ENCODE results near the gene RGSL1. TPM values are rescaled to one million over a fixed set of nuclear protein-coding genes. Genes with fewer than 3 reads are reported as not detected.
A peak's percentile ranks its signal among the peaks of the same experiment; 100 is the strongest.

The RGSL1 gene
- total RNA-seq: not detected
- long read RNA-seq: 0 reads

DNA sequence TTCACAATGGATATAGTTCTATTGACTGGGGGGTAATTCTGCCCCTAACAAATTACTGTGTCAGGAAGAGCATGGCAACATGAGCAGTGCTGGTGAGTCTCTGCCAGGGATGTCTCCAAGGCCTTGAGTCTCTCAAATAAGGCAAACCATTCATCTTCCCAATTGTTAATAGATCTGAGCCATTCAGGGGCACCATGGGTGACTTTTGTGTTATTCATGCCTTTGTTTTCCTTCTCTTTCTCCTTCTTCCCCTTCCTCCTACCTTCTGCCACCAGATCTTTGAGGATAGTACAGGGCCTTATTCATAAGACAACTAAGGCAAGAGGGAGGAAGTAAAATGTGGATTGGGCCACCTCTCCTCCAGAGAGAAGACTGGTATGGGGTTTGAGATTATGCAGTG lies at the start of gene RGSL1:
TSS of gene RGSL1 (plus strand) at position 60 of the 400 bp plus-strand sequence. CDS start at position 80, 20 bp downstream.
- intact Hi-C loops (cut with DNase I): no loop called here
- DNase-seq (no peak), ATAC-seq (no peak)

- intact Hi-C loops (cut with DNase I): no loop called here
- DNase-seq (no peak), ATAC-seq (no peak)
These were observed 49.4 kb upstream of the RGSL1 start, which contains the start of gene TEDDM1 for GRCh38 chr1:182400567-182400966. TSS of gene TEDDM1 (minus strand) at chr1:182400667. CDS start at chr1:182400485, 182 bp downstream.

DNA sequence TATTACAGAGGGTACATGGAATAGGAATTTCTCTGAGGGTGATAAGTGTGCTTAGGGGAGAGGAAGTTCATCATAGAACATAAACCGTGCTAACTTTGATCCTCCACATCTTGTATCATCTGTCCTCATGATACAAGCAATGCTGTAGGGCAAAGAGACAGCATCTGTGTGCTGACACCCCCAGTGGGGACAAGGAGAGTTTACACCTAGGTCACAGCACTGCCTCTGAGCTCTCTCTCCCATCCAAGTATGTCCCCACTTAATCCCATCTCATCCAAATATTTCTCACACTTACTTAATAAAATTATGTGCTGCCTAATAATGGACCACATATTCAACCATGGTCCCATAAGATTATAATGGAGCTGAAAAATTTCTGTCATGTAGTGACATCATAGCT lies 45.2 kb upstream of the RGSL1 start:
- DNase-seq (no peak), ATAC-seq (no peak)
- intact Hi-C loops (cut with DNase I): no loop called here

DNA sequence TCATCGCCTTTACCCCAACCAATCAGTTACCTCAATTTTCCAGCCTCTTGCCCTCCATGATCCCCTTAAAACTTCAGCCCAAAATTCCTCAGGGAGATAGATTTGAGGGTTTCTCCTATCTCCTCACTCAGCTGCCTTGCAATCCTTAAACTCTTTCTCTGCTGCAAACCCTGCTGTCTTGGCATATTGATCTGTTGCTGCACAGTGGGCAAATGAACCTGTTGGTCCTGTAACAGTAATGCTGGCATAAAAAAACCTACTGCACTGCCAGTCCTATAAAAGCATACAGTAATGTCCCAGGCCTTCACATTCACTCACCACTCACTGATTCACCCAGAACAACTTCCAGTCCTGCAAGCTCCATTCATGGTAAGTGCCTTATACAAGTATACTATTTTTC lies 44.4 kb upstream of the RGSL1 start:
- intact Hi-C loops (cut with DNase I): no loop called here
- DNase-seq (no peak), ATAC-seq (no peak)

- ATAC-seq: no peak
- no peak for DNase-seq
- intact Hi-C loops (cut with DNase I): no loop called here
These were observed 43.9 kb upstream of the RGSL1 start for GRCh38 chr1:182406012-182406411.

- ATAC-seq (no peak), DNase-seq (no peak)
- intact Hi-C loops (cut with DNase I): no loop called here
These were observed 42.2 kb upstream of the RGSL1 start for GRCh38 chr1:182407724-182408123.

- ATAC-seq (no peak), DNase-seq (no peak)
- intact Hi-C loops (cut with DNase I): no loop called here
These were observed 41.4 kb upstream of the RGSL1 start for GRCh38 chr1:182408435-182409075.

- ATAC-seq (no peak), DNase-seq (no peak)
These were observed 39.8 kb upstream of the RGSL1 start for GRCh38 chr1:182410138-182410537.

DNA sequence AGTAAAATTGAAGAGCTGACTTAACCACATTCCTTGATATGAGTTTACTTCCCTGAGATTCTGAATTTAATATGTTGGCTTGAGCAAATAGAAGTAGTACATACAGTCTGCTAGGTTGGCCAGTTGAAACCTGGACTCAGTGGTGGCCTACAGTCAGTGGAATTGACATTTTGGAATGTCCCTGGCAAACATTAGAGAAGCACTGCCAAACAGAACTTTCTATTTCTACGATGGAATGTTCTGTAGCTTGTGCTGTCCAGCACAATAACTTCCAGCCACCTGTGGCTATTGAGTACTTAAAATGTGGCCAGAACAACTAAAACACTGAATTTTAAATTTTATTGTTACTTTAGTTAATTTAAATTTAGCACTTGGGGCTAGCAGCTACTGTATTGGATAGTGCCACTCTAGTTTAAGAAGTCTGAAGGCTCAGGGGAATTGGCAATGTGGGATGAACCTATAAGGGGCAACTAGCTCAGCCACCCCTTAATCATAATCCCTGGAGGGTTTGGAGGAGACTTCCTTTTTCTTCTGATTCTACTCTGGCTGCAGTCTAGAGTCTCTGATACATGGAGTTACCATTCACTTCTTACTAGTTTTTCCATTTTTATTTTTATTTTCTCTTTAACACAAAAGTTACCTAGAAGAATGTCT lies 39.2 kb upstream of the RGSL1 start:
- DNase-seq: no peak
- peak; percentile 57 to 91 for ATAC-seq
- intact Hi-C loops (cut with DNase I): no loop called here

More at GRCh38 chr1:182410138-182410537, 39.8 kb upstream of the RGSL1 start:
- intact Hi-C loops (cut with DNase I): no loop called here

DNA sequence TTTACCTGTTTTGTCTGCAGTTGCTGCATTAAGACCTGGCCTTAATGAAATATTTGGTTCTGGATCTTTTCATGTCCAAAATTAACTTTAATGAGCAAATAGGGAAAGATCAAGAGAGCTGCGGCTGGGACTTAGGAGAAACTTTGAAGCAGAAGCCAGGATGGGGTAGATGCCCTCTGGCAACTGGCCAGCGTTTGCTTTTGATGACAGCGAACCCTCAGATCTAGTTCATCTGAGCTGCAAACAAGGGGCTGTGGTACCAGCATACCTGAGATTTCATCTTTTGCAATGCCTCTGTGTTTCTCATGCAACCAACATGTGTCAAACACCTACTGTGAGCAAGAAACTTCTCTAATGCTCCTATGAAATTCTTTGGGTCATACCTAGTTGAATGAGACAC lies 36.5 kb upstream of the RGSL1 start:
- no peak for ATAC-seq
- intact Hi-C loops (cut with DNase I): no loop called here
- DNase-seq: no peak

GRCh38 chr1:182413969-182414368 lies 36.0 kb upstream of the RGSL1 start:
- intact Hi-C loops (cut with DNase I): no loop called here
- ATAC-seq (no peak), DNase-seq (no peak)

GRCh38 chr1:182415789-182416188 lies 34.2 kb upstream of the RGSL1 start:
- intact Hi-C loops (cut with DNase I): no loop called here
- DNase-seq (no peak), ATAC-seq (no peak)

DNA sequence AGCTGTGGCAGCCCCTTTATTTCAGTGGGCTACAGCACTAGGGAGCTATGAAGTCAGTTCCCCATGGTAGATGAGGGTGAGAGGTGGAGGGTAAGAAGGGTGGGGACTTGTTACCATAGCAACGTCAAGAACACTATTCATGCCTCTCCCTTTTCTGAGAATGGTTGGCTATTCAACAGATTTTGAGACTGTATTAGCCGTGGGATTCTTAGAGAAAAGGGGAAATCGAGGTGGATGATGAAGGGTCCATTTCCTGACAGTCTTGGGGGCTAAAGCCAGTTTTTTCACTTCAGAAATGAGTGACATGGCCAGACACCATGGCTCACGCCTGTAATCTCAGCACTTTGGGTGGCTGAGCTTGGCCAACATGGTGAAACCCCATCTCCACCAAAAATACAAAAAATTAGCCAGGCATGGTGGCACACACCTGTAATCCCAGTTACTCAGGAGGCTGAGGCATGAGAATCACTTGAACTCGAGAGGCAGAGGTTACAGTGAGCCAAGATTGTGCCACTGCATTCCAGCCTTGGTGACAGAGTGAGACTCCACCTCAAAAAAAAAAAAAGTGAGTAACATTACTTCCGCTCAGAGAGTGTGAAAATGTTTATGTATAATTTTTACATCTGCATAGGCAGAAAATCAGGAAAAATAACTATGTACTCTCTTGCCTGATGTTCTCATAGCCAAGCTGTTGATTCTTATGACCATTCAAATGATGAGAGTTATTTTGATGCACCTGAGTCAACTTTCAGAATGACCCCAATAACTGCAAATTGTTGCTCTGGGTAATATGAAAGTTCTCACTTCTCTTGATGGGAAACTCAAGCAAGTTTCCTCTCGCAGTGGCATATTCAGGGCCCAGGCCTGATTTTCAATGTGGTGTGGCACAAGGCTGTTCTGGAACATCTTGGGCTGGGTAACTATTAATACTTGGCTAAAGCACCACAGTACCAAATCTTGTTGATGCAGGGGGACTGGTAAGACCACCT lies 23.2 kb upstream of the RGSL1 start:
- DNase-seq: no peak
- no peak for ATAC-seq
- intact Hi-C loops (cut with DNase I): no loop called here

DNA sequence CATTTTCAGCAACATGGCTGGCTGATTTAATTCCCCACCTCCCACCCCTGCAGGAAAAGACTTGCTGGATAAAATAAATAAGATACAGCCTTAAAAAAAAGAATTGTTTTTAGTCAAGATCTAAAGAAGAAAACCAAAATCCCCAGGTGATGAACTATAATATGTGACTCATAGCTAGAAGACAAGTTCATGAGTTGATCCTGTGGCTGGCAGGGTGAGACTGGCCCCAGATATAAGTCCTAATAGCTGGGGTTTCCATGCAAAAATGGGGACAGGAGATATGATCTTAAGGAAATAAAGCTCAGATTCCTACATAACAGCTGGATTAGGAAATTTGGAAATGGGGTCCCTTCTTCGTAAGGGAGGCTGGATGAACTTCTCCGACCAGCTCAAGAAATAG lies 21.9 kb upstream of the RGSL1 start:
- ATAC-seq: no peak
- DNase-seq: no peak
- intact Hi-C loops (cut with DNase I): no loop called here

DNA sequence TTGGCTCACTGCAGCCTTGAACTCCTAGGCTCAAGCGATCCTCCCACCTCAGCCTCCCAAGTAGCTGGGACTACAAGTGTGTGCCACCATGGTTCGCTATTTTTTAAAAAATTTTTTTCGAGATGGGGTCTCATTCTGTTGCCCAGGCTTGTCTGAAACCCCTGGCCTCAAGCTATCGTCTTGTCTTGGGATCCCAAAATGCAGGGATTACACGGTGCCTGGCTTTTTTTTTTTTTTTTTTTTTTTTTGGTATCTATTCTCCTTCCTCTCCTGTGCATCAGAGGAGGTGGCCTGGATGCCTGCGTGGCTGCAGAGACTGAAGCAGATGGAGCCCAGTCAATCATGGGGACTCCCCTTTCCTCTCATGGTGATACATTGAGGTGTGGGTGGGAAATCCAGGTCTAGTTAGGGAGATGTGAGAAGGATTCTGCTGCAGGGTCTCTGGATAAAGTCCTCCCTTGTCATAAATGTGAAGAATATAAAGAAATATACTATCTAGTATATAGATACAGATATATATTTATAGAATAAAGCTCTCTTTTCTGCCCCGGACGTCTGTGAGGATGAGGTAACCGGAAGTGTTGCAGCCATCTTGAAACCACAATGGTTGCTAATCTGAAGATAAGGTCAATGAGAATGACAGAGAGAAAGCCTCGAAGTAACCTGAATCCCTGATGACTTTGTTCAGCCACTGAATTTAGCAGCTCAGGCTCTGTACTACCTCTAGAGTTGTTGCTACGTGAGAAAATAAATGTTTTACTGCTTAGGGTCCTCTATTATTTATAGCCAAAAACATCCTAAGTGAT lies 19.5 kb upstream of the RGSL1 start:
- ATAC-seq: no peak
- DNase-seq: no peak
- intact Hi-C loops (cut with DNase I): no loop called here

GRCh38 chr1:182431278-182431677 lies 18.7 kb upstream of the RGSL1 start:
- intact Hi-C loops (cut with DNase I): no loop called here
- DNase-seq: no peak

GRCh38 chr1:182433580-182433979 lies 16.4 kb upstream of the RGSL1 start:
- ATAC-seq (no peak), DNase-seq (no peak)
- intact Hi-C loops (cut with DNase I): no loop called here

More at GRCh38 chr1:182431278-182431677, 18.7 kb upstream of the RGSL1 start:
- no peak for ATAC-seq

DNA sequence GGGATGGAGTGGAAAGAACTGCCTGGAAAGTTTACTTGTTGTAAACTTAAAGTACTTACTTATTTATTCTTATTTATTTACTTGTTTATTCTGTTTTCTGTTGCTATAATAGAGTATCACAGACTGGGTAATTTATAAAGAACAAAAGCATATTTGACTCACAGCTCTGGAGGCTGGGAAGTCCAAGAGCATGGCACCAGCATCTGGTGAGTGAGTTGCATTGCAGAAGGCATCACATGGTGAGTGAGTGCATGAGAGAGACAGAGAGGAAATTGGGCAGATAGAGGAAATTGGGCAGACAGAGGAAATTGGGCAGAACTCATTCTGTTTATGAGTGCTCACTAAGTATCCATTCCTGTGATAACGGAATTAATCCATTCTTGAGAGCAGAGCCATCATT lies 11.6 kb upstream of the RGSL1 start:
- DNase-seq: no peak
- no peak for ATAC-seq
- intact Hi-C loops (cut with DNase I): no loop called here

DNA sequence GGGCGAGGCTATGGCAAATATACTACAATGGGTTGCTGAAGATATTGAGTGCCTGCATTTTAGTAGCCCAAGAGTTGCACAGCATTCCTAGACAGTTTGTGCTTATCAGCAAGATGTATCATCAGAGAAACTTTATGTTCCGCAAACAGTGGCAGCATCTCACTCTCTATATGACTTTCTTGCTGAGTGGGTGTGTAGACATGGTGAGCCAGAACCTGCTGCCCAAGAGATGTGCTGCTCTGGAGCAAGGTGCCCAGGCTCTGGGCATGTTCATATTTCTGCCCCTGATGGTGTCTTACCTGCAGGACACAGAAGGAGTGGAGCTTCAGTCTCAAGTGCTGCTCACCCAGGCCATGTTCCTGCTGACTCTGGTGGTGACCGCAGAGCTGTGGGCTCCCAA lies 8.2 kb upstream of the RGSL1 start:
- intact Hi-C loops (cut with DNase I): loop anchor here in 1 of 2 donors (10.0 kb wide), 2 partner anchors 153 to 343 kb away; partner anchors contain the start of gene NPL
- DNase-seq: no peak
- no peak for ATAC-seq

All from left cardiac atrium (tissue), 4 donors.